Measurements from ENCODE around the gene ERC2. TPM values are rescaled to one million over a fixed set of nuclear protein-coding genes. Genes with fewer than 3 reads are reported as not detected.

ERC2 gene
- total and polyA plus RNA-seq, 2 of the 8 experiments (the other 6 are each of a cell fraction or from before 2014, with no cell fraction given) = 16.4 to 22.8 TPM

DNA sequence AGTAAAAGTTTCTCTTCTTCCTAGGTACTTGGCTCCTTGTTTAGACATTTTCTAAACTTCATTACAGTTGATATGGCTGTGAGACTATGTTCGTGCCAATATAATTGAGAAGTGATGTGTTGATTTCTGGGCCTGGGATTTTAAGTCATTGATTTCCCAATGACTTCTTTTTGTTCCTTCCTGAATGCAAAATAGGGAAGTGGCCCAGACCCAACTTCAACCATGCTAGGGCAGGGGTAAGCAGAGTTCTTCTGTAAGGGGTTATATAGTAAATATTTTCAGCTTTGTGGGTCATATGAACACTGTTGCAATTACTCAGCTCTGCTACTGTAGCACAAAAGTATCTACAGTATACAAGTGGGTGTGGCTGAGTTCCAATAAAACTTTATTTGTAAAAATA, 661.1 kb downstream of the ERC2 start:
- H3K9ac ChIP-seq (replicated peaks in 1 of 4; ENCODE audit: extremely low read depth in 1 of 4, low read depth in 3 of 4, low read length in 3 of 4) = no peak overlapping the region
- 89% methylated on average over 1 of the region's 1 CpG; no CpG with 5 or more reads in 1 of the 2 experiments for WGBS, 2 experiments (ENCODE audit: extremely low coverage in 1 of 2, insufficient coverage in 1 of 2, insufficient read length in 1 of 2, insufficient replicate concordance in 2 of 2, low coverage in 1 of 2, low lambda C conversion rate in 2 of 2, missing lambda C conversion rate in 1 of 2)
- CTCF ChIA-PET (ENCODE audit: partially characterized antibody) = interaction anchor here (0.9 to 1.7 kb wide), 2 partner anchors 19 to 85 kb away, joined by 3 to 4 read pairs; no protein-coding TSS in a partner anchor
- H3K79me1 ChIP-seq (ENCODE audit: low read depth, low read length) = no peaks in the 10 kb centered on the region
- no peak overlapping the region for H4K5ac ChIP-seq (ENCODE audit: insufficient read length, low read depth, low read length)
- no peaks in the 10 kb centered on the region for H4K20me1 ChIP-seq (replicated peaks in 1 of 2; ENCODE audit: control insufficient read depth in 1 of 2, insufficient read depth in 2 of 2, low read length in 2 of 2)
- no peak for DNase-seq (ENCODE audit: low read depth in 1 of 2, low spot score in 2 of 2)
- no peak overlapping the region for H3K4ac ChIP-seq (replicated peaks; ENCODE audit: insufficient read length, low read depth, low read length)
- H2AFZ ChIP-seq (ENCODE audit: low read length) = no peak overlapping the region
- H3K18ac ChIP-seq (ENCODE audit: extremely low read depth, low read length) = no peak overlapping the region
- H3K23me2 ChIP-seq (ENCODE audit: low read depth, low read length) = no peaks in the 10 kb centered on the region
- no peaks in the 10 kb centered on the region for H3K79me2 ChIP-seq (ENCODE audit: control insufficient read depth in 1 of 2, insufficient read depth in 2 of 2, low read length in 2 of 2)
- H3K56ac ChIP-seq (replicated peaks; ENCODE audit: insufficient read length, low read depth, low read length) = no peak overlapping the region
- H4K8ac ChIP-seq (ENCODE audit: extremely low read depth, insufficient read depth, low read length) = no peak overlapping the region
- H3K14ac ChIP-seq (ENCODE audit: insufficient read length) = no peak overlapping the region
- H3K23ac ChIP-seq (ENCODE audit: insufficient read length) = no peak overlapping the region
- H2BK15ac ChIP-seq (ENCODE audit: low read length) = no peak overlapping the region
- no peak for FAIRE-seq
- POLR2A ChIA-PET (ENCODE audit: partially characterized antibody) = no interaction called here
- H3K27ac ChIP-seq (ENCODE audit: low read depth, low read length) = no peak overlapping the region
- H3K4me3 ChIP-seq (ENCODE audit: extremely low read depth in 1 of 4, insufficient read depth in 2 of 4, low read depth in 3 of 4, low read length in 4 of 4) = no peak overlapping the region
- no peaks in the 10 kb centered on the region for H3K4me1 ChIP-seq (replicated peaks in 1 of 4; ENCODE audit: control insufficient read depth in 3 of 4, insufficient read depth in 4 of 4, low read length in 3 of 4)
- H3K27me3 ChIP-seq (replicated peaks in 1 of 4; ENCODE audit: control insufficient read depth in 3 of 4, extremely low read depth in 1 of 4, insufficient read depth in 3 of 4, low read length in 3 of 4) = no peaks in the 10 kb centered on the region
- H2BK5ac ChIP-seq (ENCODE audit: low read depth, low read length) = no peak overlapping the region
- H2BK12ac ChIP-seq (ENCODE audit: low read depth, low read length) = no peak overlapping the region
- no peak overlapping the region for H2BK20ac ChIP-seq (ENCODE audit: low read length)
- no peak overlapping the region for H3K4me2 ChIP-seq (ENCODE audit: insufficient read depth in 1 of 2, low read depth in 2 of 2, low read length in 2 of 2)
- H2AK5ac ChIP-seq (ENCODE audit: low read depth, low read length) = no peak overlapping the region
- no peaks in the 10 kb centered on the region for H3K9me3 ChIP-seq (ENCODE audit: insufficient read depth in 2 of 2, low read depth in 1 of 2, low read length in 1 of 2)
- H2BK120ac ChIP-seq (replicated peaks; ENCODE audit: low read depth, low read length) = no peak overlapping the region
- H4K91ac ChIP-seq (replicated peaks; ENCODE audit: insufficient read length, low read length) = no peak overlapping the region
- no peaks in the 10 kb centered on the region for H3K36me3 ChIP-seq (ENCODE audit: control insufficient read depth in 2 of 4, insufficient read depth in 4 of 4, low read length in 3 of 4)
- TF ChIP-seq BRCA1 (IDR thresholded peaks at IDR 0.05; ENCODE audit: low read depth, low read length) (no peak), SIRT6 (IDR thresholded peaks at IDR 0.05; ENCODE audit: low read length) (no peak), CHD2 (IDR thresholded peaks at IDR 0.05; ENCODE audit: low read length) (no peak), SRF (IDR thresholded peaks at IDR 0.05; ENCODE audit: low read depth, low read length) (no peak)

All from H1 (cell line).